Right lobe of liver (tissue), 4 donors: ENCODE measurements around the gene SLC34A3.
A peak's percentile ranks its signal among the peaks of the same experiment; 100 is the strongest.
"Not testable (repeated sequence)": the region's sequence is repeated elsewhere in the genome, so short reads cannot be mapped to it uniquely, and the experiment has no call there.

Experiments
- POLR2A ChIP-seq: fragments of 450-650 bp; IDR thresholded peaks from one replicate; pipeline ENCODE4 v1.6.1; 2017; ENCODE audit warnings: antibody characterized with exemption, mild to moderate bottlenecking
- TF ChIP-seq, protein P1 (sequence below), 4 donors: fragments of 200-600 bp in 3 of 4; fragments of 450-650 bp in 1 of 4; IDR thresholded peaks; one replicate each; pipeline versions ENCODE4 v1.5.1 to v1.8.0; 2016 to 2022; ENCODE audit warnings: antibody characterized with exemption in 4 of 4, mild to moderate bottlenecking in 2 of 4
- donor health status: DM: no; HTN: no; CAD: no.
- donor health status: DM: no; HTN: no; CAD: no.
- donor health status: DM: no; HTN: yes; CAD: no.

DNA sequence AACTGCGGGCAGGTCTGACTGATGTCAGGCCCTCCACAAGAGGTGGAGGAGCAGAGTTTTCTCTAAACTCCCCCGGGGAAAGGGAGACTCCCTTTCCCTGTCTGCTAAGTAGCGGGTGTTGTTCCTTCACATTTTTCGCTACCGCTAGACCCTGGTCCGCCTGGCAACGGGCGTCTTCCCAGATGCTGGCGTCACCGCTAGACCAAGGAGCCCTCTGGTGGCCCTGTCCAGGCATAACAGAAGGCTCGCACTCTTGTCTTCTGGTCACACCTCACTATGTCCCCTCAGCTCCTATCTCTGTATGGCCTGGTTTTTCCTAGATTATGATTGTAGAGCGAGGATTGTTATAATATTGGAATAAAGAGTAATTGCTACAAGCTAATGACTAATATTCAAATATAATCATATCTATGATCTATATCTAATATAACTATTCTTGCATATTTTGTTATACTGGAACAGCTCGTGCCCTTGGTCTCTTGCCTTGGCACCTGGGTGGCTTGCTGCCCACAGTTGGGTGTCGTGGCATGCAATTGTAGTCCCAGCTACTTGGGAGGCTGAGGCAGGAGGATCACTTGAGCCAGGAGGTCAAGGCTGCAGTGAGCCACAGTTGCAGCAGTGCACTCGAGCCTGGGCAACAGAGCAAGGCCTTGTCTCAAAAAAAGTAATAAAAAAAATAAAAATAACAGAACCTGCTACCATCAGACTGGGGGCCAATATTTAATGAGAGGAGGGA is 31.6 kb downstream of the SLC34A3 start:
- TF ChIP-seq, protein P1, sequence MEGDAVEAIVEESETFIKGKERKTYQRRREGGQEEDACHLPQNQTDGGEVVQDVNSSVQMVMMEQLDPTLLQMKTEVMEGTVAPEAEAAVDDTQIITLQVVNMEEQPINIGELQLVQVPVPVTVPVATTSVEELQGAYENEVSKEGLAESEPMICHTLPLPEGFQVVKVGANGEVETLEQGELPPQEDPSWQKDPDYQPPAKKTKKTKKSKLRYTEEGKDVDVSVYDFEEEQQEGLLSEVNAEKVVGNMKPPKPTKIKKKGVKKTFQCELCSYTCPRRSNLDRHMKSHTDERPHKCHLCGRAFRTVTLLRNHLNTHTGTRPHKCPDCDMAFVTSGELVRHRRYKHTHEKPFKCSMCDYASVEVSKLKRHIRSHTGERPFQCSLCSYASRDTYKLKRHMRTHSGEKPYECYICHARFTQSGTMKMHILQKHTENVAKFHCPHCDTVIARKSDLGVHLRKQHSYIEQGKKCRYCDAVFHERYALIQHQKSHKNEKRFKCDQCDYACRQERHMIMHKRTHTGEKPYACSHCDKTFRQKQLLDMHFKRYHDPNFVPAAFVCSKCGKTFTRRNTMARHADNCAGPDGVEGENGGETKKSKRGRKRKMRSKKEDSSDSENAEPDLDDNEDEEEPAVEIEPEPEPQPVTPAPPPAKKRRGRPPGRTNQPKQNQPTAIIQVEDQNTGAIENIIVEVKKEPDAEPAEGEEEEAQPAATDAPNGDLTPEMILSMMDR (IDR thresholded peaks at IDR 0.05) = peak; percentile 33 to 49 (median 44)
- TF ChIP-seq POLR2A = not testable (repeated sequence)
